HL-60/S4 treated with phorbol 12-myristate 13-acetate at 8.2 ng/mL for 4 days and 3 days (cell line): ENCODE measurements around the gene DOCK8.

ENCODE experiments used
- in situ Hi-C: fragments of 300-500 bp; cut with MboI; formaldehyde crosslinking; loops from 2 replicates; pipeline ENCODE4 v1.15.0; 2022; ENCODE audit warnings: low sequenced_read_pairs

Gene DOCK8

DNA sequence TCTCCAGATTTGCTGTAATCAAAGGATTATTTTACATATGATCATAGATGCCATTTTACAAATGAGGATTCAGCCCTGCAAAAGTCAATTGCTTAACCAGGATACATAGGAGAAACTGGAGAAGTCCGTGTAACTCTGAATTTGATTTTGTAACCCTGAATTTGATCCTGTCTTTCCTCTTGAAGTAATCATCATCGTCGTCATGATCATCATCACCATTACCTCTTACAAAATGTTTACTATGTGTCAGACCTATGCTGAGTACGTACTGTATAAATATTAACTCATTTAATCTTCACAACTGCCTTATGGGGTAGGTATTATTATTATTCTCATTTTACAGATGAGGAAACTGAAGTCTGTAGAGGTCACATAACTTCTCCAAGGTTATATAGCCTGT is 271.5 kb downstream of the DOCK8 start:
- in situ Hi-C loops: no loop called here

DNA sequence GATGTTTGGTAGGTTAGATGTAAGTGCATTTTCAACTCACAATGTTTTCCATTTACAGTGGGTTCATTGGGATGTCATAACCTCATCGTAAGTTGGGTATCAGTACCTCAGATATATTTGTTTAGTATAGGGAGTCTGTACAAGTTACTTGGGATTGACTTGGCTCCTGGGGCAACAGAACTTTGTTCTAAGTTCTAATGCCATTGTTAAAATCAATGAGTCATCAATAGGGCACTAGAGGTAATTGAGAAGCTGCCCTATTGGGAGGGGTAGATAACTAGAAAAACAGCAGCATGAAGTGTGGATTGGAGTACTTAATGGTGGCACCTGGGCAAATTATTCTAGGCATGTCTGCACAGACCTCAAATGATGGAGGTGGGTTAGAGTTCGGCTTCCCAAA is 272.8 kb downstream of the DOCK8 start:
- in situ Hi-C loops: no loop called here

DNA sequence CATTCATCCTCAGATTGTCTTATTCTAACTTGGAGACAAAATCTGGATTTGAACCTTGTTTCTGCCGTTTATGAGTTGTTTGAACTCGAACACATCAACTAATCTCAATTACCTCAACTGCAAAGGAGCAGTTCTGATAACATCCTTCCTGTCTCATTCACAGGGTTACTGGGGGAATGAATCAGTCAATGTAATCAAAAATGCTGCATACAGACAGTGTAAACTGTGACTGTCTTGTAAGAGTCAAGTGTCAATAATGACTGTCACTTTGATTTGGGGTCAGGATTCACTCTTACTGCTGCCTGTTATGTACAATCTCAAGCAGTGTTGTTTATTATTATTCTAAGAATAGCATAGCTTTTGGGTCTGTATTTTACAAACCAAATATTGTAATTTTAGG is 273.8 kb downstream of the DOCK8 start:
- in situ Hi-C loops: no loop called here

DNA sequence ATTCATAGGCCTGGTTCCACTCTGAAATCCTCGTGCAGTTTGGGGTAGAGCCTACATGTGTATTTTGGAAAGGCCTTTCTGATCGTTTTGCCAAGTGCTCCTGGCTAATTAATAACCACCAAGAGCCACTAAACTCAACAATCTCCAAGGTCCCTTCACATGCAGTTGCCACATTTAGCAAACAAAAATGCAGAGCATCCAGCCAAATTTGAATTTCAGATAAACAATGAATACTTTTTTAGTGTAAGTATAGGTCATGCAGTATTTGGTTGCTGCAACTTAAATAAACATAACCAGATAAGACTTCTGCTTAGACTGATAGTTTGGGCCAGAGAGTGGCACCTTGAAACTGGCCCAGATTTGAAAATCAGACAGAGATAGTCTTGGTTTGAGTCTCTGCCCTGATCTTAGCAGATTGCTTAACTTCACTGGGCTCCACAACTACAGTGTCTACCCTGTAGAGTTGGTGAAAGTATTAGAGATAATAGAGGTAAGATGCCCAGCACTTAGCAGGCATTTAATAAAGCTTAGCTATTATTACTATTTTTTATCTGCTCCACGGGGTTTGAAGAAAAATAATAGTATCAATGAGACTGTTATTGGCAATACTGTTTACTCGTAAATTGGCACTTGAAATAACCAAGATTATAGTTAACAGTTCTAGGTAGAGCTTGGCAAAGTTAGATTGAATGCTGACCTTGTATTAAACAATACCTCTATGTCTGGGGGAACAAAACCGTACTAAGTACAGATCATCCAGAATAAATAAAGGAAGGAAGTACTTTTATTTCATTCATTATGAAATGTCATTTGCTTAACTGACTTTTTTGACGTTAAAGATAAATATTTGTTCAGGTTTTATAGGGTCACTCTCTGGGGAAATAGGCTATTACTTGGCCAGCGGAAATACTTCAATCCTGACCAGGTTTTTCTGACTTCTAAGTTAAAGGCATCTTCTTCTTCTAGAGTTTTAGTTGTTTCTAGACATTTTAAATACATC is 274.8 kb downstream of the DOCK8 start:
- in situ Hi-C loops: no loop called here

DNA sequence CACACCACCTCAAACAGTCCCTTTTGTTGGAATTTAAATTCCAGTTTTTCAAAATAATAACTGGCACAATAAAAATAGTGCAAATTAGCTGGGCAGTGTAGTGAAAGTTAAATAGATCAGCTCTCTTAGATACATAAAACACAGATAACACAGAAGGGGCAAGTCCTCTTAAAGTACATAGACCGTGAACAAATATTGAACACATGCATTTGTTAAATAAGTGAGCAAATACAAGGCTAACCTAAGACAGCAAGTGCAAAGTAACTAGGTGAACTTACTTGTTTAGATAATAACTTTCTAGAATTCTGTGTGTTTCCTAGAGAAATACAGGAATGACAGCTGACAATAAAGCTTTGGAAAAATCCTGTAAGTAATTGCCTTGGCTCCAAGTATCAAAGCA is 280.1 kb downstream of the DOCK8 start:
- in situ Hi-C loops: no loop called here

DNA sequence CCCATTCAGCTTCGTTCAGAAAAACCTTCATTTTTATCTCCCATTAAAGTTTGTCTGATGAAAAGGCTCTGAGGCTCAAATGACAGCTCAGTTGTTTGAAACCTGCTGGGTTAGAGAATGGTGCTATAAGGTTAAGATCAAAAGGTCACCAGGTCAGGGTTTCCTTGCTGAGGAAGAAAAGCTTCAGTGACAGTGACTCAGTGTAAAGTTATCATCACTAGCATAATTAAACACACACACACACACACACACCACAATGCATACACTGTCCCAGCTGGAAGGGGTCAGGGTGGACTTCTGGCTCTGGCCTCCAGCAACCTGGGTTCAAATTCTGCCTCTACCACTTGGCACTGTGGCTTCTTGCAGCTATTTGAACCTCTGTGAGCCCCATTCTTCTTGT is 281.1 kb downstream of the DOCK8 start:
- in situ Hi-C loops: no loop called here

DNA sequence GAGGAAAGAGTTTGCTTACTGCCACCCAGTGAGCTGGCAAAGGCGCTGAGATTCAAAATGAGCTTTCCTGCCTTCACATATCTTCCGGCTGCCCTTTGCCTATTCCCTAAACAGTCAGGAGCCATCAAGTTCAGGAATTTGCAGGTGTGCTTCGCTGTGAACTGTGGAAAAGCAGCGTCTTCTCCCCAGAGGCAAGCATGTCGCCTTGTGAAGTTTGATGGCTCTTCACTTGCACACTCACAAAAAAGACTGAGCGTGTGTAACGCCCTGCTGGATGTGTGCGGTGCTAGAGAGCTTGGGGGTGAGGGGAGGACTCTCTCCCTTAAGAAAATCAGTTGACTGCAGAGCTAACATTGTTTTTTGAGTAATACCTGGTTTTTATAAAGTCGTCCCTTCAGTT is 288.7 kb downstream of the DOCK8 start:
- in situ Hi-C loops: no loop called here

DNA sequence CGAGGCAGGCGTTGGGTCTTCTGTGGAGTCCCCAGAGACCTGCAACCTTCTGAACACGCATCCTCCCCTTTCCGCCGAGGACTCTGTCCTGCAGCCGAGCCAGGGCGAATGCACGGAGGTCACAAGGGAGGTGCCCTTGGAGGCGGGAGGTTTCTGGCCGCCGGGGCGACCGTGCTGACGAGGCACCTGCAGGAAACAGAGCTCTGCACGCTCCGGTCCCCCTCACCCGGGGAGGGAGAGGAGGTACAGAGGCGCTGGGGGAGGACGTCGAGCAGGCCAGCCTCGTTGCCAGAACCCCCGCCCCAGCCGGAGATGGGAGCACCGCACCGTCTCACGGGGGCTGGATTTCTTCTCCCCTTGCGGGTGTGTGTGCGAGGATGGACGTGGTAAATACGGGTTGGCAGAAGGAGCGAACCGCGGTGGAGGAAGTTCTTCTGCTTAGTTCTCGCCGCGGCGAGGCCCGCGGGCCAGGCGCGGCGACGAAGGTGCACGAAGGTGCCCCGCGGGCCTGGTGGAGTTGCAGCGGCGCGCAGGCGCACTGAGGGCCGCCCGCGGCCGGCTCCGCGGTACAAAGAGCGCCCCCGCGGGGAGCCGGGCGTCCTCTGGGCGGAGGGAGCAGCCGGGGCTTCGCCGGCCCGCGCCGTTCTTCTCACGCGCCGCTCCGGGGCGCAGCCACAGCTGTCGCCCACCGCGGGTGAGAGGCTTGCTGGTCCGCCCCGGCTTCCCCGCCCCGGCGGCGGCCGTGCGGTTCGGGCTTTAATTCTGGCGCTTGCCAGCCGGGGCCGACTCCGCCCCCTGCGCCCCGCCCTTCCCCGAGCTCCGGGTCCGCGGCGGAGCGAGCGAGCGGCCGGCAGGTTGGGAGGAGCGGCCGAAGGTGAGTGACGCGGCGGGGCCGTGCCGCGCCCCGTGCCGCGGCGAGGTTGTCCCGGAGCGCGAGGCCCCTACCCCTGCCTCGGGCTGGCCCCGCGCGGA is 289.5 kb downstream of the DOCK8 start, which contains the start of gene KANK1:
Gene KANK1 (plus strand): TSS at position 815 of the 972 bp plus-strand sequence.
- in situ Hi-C loops: no loop called here

DNA sequence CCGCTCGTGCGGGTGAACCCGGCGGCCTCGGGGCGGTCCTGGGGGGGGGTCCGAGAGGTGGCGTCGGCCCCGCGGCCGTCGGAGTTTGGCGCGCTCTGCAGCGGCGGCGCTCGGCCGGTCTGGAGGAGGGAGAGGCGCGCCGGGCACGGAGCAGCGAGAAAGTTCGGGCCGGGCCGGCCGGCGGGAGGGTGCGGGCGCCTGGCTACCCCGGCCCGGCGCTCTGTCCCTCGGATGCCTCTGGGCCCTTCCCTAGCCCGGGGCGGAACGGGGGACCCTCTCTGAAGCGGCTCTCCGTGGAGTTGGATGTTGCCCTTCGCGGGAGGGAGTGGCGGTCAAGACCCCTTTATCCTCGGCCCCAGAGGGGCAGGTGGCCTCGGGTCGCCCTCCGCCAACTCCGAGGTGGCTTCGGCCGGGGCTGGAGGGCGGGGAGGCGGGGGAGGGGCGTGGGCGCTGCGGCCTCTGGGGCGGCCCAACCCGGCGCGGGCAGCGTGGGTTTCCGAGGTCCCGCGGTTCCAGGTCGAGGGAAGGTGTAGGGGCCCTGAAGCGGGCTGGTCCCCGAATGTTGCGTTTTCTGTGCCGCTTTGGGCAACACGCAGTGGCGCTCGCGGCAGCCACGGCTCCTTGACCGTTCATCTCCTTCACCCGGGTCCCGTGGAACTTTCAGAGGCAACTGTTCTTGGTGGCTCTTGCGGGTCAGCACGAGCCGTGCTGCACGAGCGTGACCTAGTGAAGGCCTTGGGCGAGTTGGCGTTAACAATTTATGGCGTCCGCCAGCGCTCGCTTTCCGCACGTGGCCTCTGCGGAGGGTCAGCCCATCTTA is 290.5 kb downstream of the DOCK8 start:
- in situ Hi-C loops: no loop called here

DNA sequence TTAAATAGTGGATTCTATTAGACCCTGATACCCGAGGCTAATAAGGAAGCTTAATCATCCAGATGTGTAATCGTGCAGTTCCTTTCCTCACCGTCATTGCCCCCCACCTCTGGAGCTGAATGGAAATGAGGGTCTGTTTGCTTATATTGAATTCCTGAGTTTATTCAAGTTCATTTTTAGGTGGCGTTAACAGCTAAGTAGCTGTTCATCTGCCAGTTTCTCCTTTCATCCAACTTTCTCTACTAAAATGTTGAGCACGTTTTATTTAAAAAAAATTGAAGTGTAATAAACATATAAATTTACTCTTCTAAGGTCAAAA is 291.0 kb downstream of the DOCK8 start:
- in situ Hi-C loops: no loop called here

DNA sequence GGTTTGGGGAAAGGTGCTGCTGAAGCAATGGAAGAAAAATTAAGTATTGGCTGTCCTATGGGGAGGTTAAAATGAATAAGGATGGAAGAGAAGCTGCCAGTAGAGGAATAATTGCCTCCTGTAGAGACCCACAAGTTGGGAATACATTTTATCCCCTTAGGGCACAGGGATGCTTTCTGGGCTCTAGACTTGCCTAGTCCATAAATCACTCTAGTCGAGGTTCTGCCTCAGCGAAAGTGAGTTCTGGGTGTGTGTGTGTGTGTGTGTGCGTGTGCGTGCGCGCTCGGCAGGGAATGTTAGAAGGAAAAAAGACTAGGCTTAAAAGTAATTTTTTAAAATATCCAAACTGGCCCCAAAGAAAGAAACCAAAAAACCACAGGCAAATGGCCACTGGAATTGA is 291.6 kb downstream of the DOCK8 start:
- in situ Hi-C loops: no loop called here

DNA sequence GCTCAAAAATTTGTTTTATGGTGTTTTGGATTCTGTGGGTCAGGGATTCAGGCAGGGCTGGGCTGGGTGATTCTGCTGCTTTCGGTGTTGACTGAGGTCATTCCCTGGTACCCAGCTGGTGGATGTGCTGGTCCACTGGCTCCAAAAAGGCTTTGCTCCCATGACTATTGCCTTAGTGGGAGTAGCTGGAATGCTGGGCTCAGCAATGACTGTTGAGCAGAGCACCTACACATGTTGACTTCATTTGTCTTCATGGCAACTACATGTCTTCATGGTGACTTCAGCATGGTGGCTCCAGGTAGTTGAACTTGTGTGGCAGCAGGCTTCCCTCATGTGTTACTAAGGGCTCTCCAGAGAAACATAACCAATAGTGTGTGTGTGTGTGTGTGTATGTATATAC is 297.2 kb downstream of the DOCK8 start:
- in situ Hi-C loops: no loop called here

DNA sequence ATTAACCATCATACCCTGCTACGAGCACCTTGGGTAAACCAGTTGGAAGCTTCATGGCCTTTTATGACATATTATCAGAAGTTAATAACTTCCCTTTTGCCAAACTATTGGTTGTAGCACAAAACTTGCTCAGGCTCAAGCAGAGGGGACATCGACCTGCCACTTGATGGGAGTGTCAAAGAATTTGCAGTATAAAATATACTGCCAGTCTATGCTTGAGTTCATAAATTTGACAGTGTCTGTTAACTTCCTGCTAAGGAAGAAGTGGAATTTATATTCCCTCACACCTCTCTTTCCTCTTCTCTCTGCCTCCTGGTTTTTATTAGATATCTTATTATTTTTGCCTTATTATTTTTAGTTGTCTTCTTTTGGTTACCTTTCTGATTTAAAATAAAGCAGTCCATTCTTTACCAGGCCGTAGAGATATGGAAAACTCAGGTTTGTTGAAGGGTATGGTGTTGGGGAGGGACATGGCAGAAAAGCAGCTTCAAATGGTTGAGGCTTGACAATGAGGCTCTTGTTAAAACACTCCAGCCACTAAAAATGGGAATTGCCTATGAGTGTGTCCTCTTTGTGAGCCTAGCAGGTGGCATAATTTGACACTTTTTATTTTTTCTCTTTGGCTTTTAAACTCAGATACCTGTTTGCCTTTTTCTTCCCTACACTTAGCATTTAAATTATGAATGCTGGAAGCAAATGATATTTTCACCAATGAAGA is 298.0 kb downstream of the DOCK8 start:
- in situ Hi-C loops: no loop called here
